HepG2 (cell line): ENCODE results near the gene MICALL2. TPM values are rescaled to one million over a fixed set of nuclear protein-coding genes. Genes with fewer than 3 reads are reported as not detected.

Experiments used
- ATAC-seq: fragments of 200-7000 bp; cut with Tn5 transposase; 3 replicates; pipeline ENCODE4 v1.9.1; 2020; ENCODE audit warnings: mild to moderate bottlenecking, moderate library complexity
- BruUV-seq: library from RNA; stranded (reverse); fragments of 400-500 nt; replicated peaks from 2 replicates; lab custom pipeline; 2021; lab: Mats Ljungman, UMichigan
- CTCF ChIA-PET: fragments of 300-600 bp; formaldehyde crosslinking; extraction: SDS; loops from one replicate; lab custom pipeline; 2021; ENCODE audit warnings: low total read pairs, inconsistent platforms, low intra/inter-chr PET ratio; lab: Yijun Ruan, JAX
- POLR2A ChIA-PET: fragments of 350-600 bp; sonication (Branson Sonifier 250); formaldehyde crosslinking; loops from one replicate; lab custom pipeline; 2020; ENCODE audit warnings: antibody characterized with exemption, inconsistent platforms; lab: Yijun Ruan, JAX
- DNase-seq: peaks from one replicate; pipeline ENCODE4 v3.0.0-alpha.2; 2015; ENCODE audit warnings: low spot score
- FAIRE-seq: peaks from 3 replicates; lab custom pipeline; 2011; peaks lifted over from hg19 to GRCh38; lab: Jason Lieb, UNC
- H2AFZ ChIP-seq: one replicate; pipeline ENCODE4 v1.6.1; 2011; ENCODE audit warnings: low read length, inconsistent platforms
- H3K27ac ChIP-seq: fragments of 300-600 bp; 3 replicates; pipeline ENCODE4 v1.8.0; 2011; ENCODE audit warnings: mixed run types, mild to moderate bottlenecking, mixed read lengths, low read length, inconsistent platforms; ENCODE audit not compliant: insufficient read depth; ENCODE audit errors: extremely low read length
- H3K27me3 ChIP-seq, 2 experiments: fragments of 200-600 bp in 1 of 2; 2 replicates in 1 of 2; 3 replicates in 1 of 2; pipeline versions ENCODE4 v1.6.0 to v1.8.0; 2011; ENCODE audit warnings: low read length in 2 of 2, mild to moderate bottlenecking in 2 of 2, moderate library complexity in 2 of 2, inconsistent platforms in 1 of 2; ENCODE audit not compliant: insufficient read depth in 2 of 2, control insufficient read depth in 1 of 2
- H3K36me3 ChIP-seq, 2 experiments: fragments of 200-600 bp in 1 of 2; replicated peaks in 1 of 2; 2 replicates in 1 of 2; 3 replicates in 1 of 2; pipeline versions ENCODE4 v1.5.1 to v1.8.0; 2011; ENCODE audit warnings: low read length in 2 of 2, inconsistent platforms in 1 of 2; ENCODE audit not compliant: insufficient read depth in 2 of 2, control insufficient read depth in 1 of 2
- H3K4me1 ChIP-seq: 2 replicates; pipeline ENCODE4 v1.5.1; 2012; ENCODE audit warnings: low read length, inconsistent platforms; ENCODE audit not compliant: insufficient read depth
- H3K4me2 ChIP-seq: 2 replicates; pipeline ENCODE4 v1.6.0; 2011; ENCODE audit warnings: low read depth, low read length, inconsistent platforms
- H3K4me3 ChIP-seq, 3 experiments: fragments of 200-600 bp in 1 of 3; sonication (generic), shearing (Covaris generic) in 1 of 3; replicated peaks in 1 of 3; 2 replicates each; pipeline ENCODE4 v1.5.1; 2011 to 2016; ENCODE audit warnings: low read length in 3 of 3, inconsistent platforms in 2 of 3, low read depth in 2 of 3, mild to moderate bottlenecking in 2 of 3, control low read depth in 1 of 3, mixed read lengths in 1 of 3; ENCODE audit not compliant: insufficient read depth in 1 of 3
- H3K79me2 ChIP-seq: one replicate; pipeline ENCODE4 v1.6.1; 2011; ENCODE audit warnings: low read length, inconsistent platforms; ENCODE audit not compliant: insufficient read depth
- H3K9ac ChIP-seq: 2 replicates; pipeline ENCODE4 v1.6.0; 2011; ENCODE audit warnings: mild to moderate bottlenecking, low read depth, low read length, inconsistent platforms; ENCODE audit not compliant: insufficient read depth
- H3K9me3 ChIP-seq: 2 replicates; pipeline ENCODE4 v1.5.1; 2012; ENCODE audit warnings: mild to moderate bottlenecking, low read length
- H4K20me1 ChIP-seq: 2 replicates; pipeline ENCODE4 v1.6.0; 2011; ENCODE audit warnings: inconsistent platforms, mild to moderate bottlenecking, low read length, moderate library complexity; ENCODE audit not compliant: insufficient read depth
- CENPX ChIP-seq: sonication (generic); formaldehyde crosslinking; IDR thresholded peaks from 2 replicates; pipeline ENCODE4 v1.9.0; 2021; ENCODE audit warnings: mild to moderate bottlenecking, missing genetic modification reagents, moderate library complexity
- GABPA ChIP-seq, 2 experiments: IDR thresholded peaks; 2 replicates each; pipeline ENCODE4 v1.6.1; 2011 to 2016; ENCODE audit warnings: low read depth in 2 of 2, low read length in 1 of 2, missing biosample characterization in 1 of 2, missing genetic modification characterization in 1 of 2
- KDM6A ChIP-seq: IDR thresholded peaks from 2 replicates; pipeline ENCODE4 v1.6.1; 2016; ENCODE audit warnings: low read depth
- NPAS2 ChIP-seq: sonication (generic); formaldehyde crosslinking; IDR thresholded peaks from 2 replicates; pipeline ENCODE4 v1.8.0; 2022; ENCODE audit warnings: mild to moderate bottlenecking, missing genetic modification reagents, borderline replicate concordance
- ZBTB3 ChIP-seq: sonication (generic); formaldehyde crosslinking; IDR thresholded peaks from 2 replicates; pipeline ENCODE4 v1.4.0; 2020; ENCODE audit warnings: low read depth, mild to moderate bottlenecking, moderate library complexity, missing genetic modification reagents, borderline replicate concordance
- ZEB1 ChIP-seq: IDR thresholded peaks from 2 replicates; pipeline ENCODE4 v1.6.1; 2012; ENCODE audit warnings: mild to moderate bottlenecking, low read depth, inconsistent platforms; ENCODE audit not compliant: insufficient replicate concordance
- ZNF317 ChIP-seq: sonication (generic); formaldehyde crosslinking; IDR thresholded peaks from 2 replicates; pipeline ENCODE4 v1.5.0; 2020; ENCODE audit warnings: mild to moderate bottlenecking, missing genetic modification reagents
- WGBS: methylation state at CpG from one replicate; pipeline ENCODE4 v1.1.6; 2017; ENCODE audit warnings: low lambda C conversion rate; 5-methylcytosine and 5-hydroxymethylcytosine counted together
- in situ Hi-C: cut with HindIII; loops from 2 replicates; pipeline ENCODE4 v1.10.0; 2017; ENCODE audit warnings: low pct_unique_long_range_greater_than_20kb; ENCODE audit not compliant: extremely low pct_ligation_motif_present
- intact Hi-C: fragments of 100-400 bp; cut with micrococcal nuclease; formaldehyde crosslinking; loops from one replicate; pipeline ENCODE4 v1.10.0; 2022; ENCODE audit not compliant: unreplicated experiment
- polyA plus RNA-seq, 8 experiments: library from polyadenylated mRNA; depleted of rRNA in 3 of 8; stranded (reverse) in 7 of 8; unstranded in 1 of 8; fragments of >200 nt; fragmentation: Illumina TruSeq in 4 of 8; extraction: Trizol in 4 of 8; gene quantifications; 2 replicates each; pipeline versions ENCODE4 v1.2.1 to v1.2.3, GENCODE V29; 2011 to 2016; ENCODE audit warnings: low read depth in 4 of 8, missing spikeins in 1 of 8, mixed read lengths in 1 of 8; ENCODE audit not compliant: insufficient read depth in 1 of 8
- total RNA-seq, 5 experiments: library from RNA; depleted of rRNA; stranded (reverse); fragments of >200 nt; fragmentation: Illumina TruSeq; extraction: Trizol; gene quantifications; 2 replicates each; pipeline ENCODE4 v1.2.3, GENCODE V29; 2016; ENCODE audit warnings: low read depth in 1 of 5
- TF ChIP-seq, protein P1 (sequence below): IDR thresholded peaks from 2 replicates; pipeline ENCODE4 v1.6.1; 2012; ENCODE audit warnings: low read depth, low read length, improper control_type of control experiment
- TF ChIP-seq, protein P2 (sequence below): sonication (generic); formaldehyde crosslinking; IDR thresholded peaks from 2 replicates; pipeline ENCODE4 v1.4.0; 2020; ENCODE audit warnings: mild to moderate bottlenecking, missing genetic modification reagents

The MICALL2 gene
- total and polyA plus RNA-seq, 2 of the 13 experiments (the other 11 are each of a cell fraction or from before 2014, with no cell fraction given) = 5.8 to 12.4 TPM

GRCh38 chr7:1407892-1408291 lies 51.4 kb downstream of the MICALL2 start:
- Histone ChIP-seq H3K36me3 (no peaks in the 10 kb centered on the region), H4K20me1 (no peaks in the 10 kb centered on the region), H3K9me3 (no peaks in the 10 kb centered on the region), H3K4me2 (no peak overlapping the region), H3K4me3 (no peak overlapping the region), H3K9ac (no peak overlapping the region), H3K4me1 (no peaks in the 10 kb centered on the region), H3K27ac (no peak overlapping the region), H2AFZ (no peak overlapping the region), H3K79me2 (no peaks in the 10 kb centered on the region), H3K27me3 (peaks cover 15 to 67% of the 10 kb centered on the region in 2 experiments)
- DNase-seq (no peak), ATAC-seq (no peak), FAIRE-seq (no peak)
- no peak for TF ChIP-seq ZBTB3 (CRISPR knock-in tag)
- TF ChIP-seq KDM6A = no peak
- TF ChIP-seq, protein P1, sequence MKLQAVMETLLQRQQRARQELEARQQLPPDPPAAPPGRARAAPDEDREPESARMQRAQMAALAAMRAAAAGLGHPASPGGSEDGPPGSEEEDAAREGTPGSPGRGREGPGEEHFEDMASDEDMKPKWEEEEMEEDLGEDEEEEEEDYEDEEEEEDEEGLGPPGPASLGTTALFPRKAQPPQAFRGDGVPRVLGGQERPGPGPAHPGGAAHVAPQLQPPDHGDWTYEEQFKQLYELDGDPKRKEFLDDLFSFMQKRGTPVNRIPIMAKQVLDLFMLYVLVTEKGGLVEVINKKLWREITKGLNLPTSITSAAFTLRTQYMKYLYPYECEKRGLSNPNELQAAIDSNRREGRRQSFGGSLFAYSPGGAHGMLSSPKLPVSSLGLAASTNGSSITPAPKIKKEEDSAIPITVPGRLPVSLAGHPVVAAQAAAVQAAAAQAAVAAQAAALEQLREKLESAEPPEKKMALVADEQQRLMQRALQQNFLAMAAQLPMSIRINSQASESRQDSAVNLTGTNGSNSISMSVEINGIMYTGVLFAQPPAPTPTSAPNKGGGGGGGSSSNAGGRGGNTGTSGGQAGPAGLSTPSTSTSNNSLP = no peak
- TF ChIP-seq GABPA (IDR thresholded peaks at IDR 0.05; ENCODE audit: low read depth, low read length) = no peak
- TF ChIP-seq GABPA (CRISPR knock-in tag; IDR thresholded peaks at IDR 0.05; ENCODE audit: low read depth) = no peak
- TF ChIP-seq ZNF317 (CRISPR knock-in tag) = no peak
- no peak for TF ChIP-seq CENPX
- no peak for TF ChIP-seq ZEB1
- no peak for TF ChIP-seq NPAS2 (CRISPR knock-in tag)
- TF ChIP-seq, protein P2, sequence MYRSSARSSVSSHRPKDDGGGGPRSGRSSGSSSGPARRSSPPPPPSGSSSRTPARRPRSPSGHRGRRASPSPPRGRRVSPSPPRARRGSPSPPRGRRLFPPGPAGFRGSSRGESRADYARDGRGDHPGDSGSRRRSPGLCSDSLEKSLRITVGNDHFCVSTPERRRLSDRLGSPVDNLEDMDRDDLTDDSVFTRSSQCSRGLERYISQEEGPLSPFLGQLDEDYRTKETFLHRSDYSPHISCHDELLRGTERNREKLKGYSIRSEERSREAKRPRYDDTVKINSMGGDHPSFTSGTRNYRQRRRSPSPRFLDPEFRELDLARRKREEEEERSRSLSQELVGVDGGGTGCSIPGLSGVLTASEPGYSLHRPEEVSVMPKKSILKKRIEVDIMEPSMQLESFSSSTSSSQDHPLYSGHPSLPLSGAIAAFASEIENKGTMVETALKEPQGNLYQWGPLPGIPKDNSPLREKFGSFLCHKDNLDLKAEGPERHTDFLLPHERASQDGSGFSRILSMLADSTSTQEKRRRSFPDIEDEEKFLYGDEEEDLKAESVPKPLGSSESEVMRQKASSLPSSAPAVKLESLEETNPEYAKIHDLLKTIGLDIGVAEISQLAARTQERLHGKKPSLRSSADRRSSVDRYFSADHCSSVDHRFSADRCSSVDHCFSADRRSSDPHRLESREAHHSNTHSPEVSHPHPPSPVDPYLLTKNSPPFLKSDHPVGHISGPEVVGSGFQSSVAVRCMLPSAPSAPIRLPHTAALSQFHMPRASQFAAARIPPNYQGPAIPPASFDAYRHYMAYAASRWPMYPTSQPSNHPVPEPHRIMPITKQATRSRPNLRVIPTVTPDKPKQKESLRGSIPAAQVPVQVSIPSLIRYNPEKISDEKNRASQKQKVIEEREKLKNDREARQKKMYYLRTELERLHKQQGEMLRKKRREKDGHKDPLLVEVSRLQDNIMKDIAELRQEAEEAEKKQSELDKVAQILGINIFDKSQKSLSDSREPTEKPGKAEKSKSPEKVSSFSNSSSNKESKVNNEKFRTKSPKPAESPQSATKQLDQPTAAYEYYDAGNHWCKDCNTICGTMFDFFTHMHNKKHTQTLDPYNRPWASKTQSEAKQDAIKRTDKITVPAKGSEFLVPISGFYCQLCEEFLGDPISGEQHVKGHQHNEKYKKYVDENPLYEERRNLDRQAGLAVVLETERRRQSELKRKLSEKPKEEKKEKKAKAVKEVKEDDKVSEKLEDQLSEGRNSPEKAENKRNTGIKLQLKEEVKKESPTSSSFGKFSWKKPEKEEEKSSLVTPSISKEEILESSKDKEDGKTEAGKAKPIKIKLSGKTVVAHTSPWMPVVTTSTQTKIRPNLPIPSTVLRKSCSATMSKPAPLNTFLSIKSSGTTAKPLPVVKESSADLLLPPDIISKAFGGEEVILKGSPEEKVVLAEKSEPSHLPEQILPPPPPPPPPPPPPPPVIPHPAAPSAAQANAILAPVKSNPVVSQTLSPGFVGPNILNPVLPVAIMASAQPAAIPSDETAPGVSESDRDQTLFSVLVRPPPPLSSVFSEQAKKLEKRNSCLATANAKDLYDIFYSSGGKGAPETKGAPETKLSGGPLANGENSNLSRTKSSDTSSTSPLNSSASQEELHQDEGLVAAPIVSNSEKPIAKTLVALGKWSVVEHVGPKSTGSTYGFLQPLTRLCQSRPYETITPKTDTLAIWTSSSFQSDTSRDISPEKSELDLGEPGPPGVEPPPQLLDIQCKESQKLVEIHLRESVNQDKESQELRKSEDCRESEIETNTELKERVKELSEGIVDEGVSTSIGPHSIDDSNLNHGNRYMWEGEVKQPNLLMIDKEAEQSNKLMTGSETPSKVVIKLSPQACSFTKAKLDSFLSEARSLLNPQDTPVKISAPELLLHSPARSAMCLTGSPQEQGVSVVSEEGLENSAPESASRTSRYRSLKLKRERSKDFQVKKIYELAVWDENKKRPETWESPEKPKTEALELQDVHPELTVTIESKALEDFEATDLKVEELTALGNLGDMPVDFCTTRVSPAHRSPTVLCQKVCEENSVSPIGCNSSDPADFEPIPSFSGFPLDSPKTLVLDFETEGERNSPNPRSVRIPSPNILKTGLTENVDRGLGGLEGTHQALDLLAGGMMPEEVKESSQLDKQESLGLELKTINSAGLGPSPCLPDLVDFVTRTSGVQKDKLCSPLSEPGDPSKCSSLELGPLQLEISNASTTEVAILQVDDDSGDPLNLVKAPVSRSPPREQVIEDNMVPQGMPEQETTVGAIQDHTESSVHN (CRISPR knock-in tag) = no peak
- in situ Hi-C loops = no loop called here
- intact Hi-C loops = no loop called here
- 62% methylated on average over 7 of the region's 24 CpGs for WGBS
- POLR2A ChIA-PET = no interaction called here
- CTCF ChIA-PET = no interaction called here
- BruUV-seq = no TSS peak
